T-helper 2 cell treated with Interferon-gamma antibody and Interleukin-4, amounts not matched to agents 5 μg/mL and 100 μg/mL, for 36 hours (primary cell): ENCODE results near the gene APP.

Experiments used
- DNase-seq: peaks from one replicate; pipeline ENCODE4 v3.0.0; 2021; ENCODE audit warnings: low spot score
- H3K27ac Mint-ChIP-seq: one replicate; pipeline ENCODE4 v1.8.0; 2021; ENCODE audit warnings: mild to moderate bottlenecking, mixed read lengths
- H3K27me3 Mint-ChIP-seq: one replicate; pipeline ENCODE4 v1.8.0; 2021; ENCODE audit warnings: low read depth, mixed read lengths
- H3K36me3 Mint-ChIP-seq: one replicate; pipeline ENCODE4 v1.8.0; 2021; ENCODE audit warnings: low read depth, mixed read lengths
- H3K4me1 Mint-ChIP-seq: one replicate; pipeline ENCODE4 v1.8.0; 2021; ENCODE audit warnings: low read depth, mixed read lengths
- H3K4me3 Mint-ChIP-seq: one replicate; pipeline ENCODE4 v1.8.0; 2022; ENCODE audit warnings: mild to moderate bottlenecking, moderate library complexity, mixed read lengths
- H3K9me3 Mint-ChIP-seq: one replicate; pipeline ENCODE4 v1.8.0; 2021; ENCODE audit warnings: mixed read lengths

APP gene

DNA sequence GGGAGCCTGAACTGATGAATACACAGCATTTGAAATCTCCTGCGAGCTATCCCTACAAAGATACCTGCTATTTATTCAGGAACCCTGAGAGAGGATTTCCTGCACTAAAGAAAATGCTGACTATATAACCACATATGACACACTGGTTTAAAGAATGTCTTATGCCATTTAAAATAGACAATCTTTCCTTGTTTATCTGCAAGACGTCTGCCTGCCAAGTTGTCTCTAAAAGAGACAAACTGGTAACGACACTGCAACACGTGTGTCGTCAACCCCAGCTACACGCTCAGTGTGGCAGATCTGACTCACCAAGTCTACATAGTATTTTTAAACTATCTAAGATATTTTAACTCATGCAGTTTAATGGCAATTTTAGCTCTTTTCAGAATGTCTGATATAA is 42.7 kb downstream of the APP start:
- Mint-ChIP-seq H3K27me3 (no peaks in the 10 kb centered on the region), H3K36me3 (no peaks in the 10 kb centered on the region), H3K4me1 (peaks cover 7% of the 10 kb centered on the region), H3K4me3 (no peak overlapping the region), H3K9me3 (no peaks in the 10 kb centered on the region), H3K27ac (no peak overlapping the region)
- DNase-seq = no peak

GRCh38 chr21:26127073-26127814 is 43.3 kb downstream of the APP start:
- H3K4me1 Mint-ChIP-seq = peaks cover 7% of the 10 kb centered on the region
- H3K9me3 Mint-ChIP-seq = no peaks in the 10 kb centered on the region
- no peaks in the 10 kb centered on the region for H3K36me3 Mint-ChIP-seq
- no peak overlapping the region for H3K4me3 Mint-ChIP-seq
- H3K27me3 Mint-ChIP-seq = no peaks in the 10 kb centered on the region
- no peak overlapping the region for H3K27ac Mint-ChIP-seq
- DNase-seq = no peak

DNA sequence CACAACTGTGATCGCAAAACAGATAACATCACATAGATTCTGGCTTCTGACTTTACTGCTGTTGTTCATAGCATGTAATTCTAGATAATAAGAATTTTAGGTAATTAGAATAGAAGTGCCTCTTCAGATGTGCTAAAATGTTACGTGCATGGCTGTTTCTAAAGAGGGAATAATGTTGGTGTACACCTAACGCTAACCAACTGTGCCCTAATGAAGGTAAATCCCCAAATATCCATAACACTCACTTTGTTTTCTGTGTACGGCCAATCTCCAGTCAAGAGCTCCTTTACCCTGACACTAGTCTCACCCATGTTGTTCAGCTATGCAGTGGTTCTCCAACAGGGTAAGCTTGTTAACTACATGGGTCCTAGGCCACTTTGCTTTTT is 44.4 kb downstream of the APP start:
- Mint-ChIP-seq H3K4me3 (no peak overlapping the region), H3K36me3 (no peaks in the 10 kb centered on the region), H3K9me3 (no peaks in the 10 kb centered on the region), H3K27ac (no peak overlapping the region), H3K4me1 (peaks cover 7% of the 10 kb centered on the region), H3K27me3 (no peaks in the 10 kb centered on the region)
- no peak for DNase-seq

GRCh38 chr21:26125433-26126167 is 45.0 kb downstream of the APP start:
- Mint-ChIP-seq H3K4me3 (no peak overlapping the region), H3K36me3 (no peaks in the 10 kb centered on the region), H3K9me3 (no peaks in the 10 kb centered on the region), H3K27ac (no peak overlapping the region), H3K4me1 (peaks cover 7% of the 10 kb centered on the region), H3K27me3 (no peaks in the 10 kb centered on the region)
- DNase-seq = no peak

GRCh38 chr21:26124896-26125295 is 45.7 kb downstream of the APP start:
- H3K36me3 Mint-ChIP-seq = no peaks in the 10 kb centered on the region
- no peak overlapping the region for H3K27ac Mint-ChIP-seq
- H3K9me3 Mint-ChIP-seq = no peaks in the 10 kb centered on the region
- DNase-seq = no peak
- H3K4me3 Mint-ChIP-seq = no peak overlapping the region
- H3K4me1 Mint-ChIP-seq = peaks cover 7% of the 10 kb centered on the region
- no peaks in the 10 kb centered on the region for H3K27me3 Mint-ChIP-seq

DNA sequence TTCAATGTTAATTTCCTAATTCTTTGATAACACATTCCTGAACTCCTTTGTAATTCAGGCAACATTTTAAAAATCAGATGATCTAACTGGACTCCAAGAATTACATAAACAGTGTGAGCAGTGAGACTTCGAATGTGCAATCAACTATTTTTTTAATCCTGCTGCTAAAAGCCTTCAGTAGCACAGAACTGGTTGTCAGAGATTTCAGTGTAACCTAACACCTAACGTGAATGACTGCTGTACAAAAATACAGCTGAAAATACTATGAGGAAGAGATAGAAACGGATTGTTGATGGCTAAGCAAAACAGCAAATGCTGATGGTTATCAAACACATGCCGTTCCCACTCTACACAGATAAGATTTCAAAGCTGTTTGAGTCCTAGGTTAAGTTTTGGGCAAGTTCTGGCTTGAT is 46.1 kb downstream of the APP start:
- H3K36me3 Mint-ChIP-seq = no peaks in the 10 kb centered on the region
- no peaks in the 10 kb centered on the region for H3K9me3 Mint-ChIP-seq
- H3K27ac Mint-ChIP-seq = no peak overlapping the region
- no peak overlapping the region for H3K4me3 Mint-ChIP-seq
- H3K4me1 Mint-ChIP-seq = peaks cover 8% of the 10 kb centered on the region
- no peak for DNase-seq
- no peaks in the 10 kb centered on the region for H3K27me3 Mint-ChIP-seq

- no peak overlapping the region for H3K27ac Mint-ChIP-seq
- H3K27me3 Mint-ChIP-seq = no peaks in the 10 kb centered on the region
- no peaks in the 10 kb centered on the region for H3K9me3 Mint-ChIP-seq
- DNase-seq = no peak
- H3K4me3 Mint-ChIP-seq = no peak overlapping the region
- no peaks in the 10 kb centered on the region for H3K36me3 Mint-ChIP-seq
- peaks cover 15% of the 10 kb centered on the region for H3K4me1 Mint-ChIP-seq
Observed at GRCh38 chr21:26123012-26123411, 47.6 kb downstream of the APP start.

- H3K27me3 Mint-ChIP-seq = no peaks in the 10 kb centered on the region
- H3K4me1 Mint-ChIP-seq = peaks cover 18% of the 10 kb centered on the region
- H3K27ac Mint-ChIP-seq = no peak overlapping the region
- no peaks in the 10 kb centered on the region for H3K36me3 Mint-ChIP-seq
- H3K9me3 Mint-ChIP-seq = no peaks in the 10 kb centered on the region
- DNase-seq = no peak
- no peak overlapping the region for H3K4me3 Mint-ChIP-seq
Observed at GRCh38 chr21:26120828-26121227, 49.7 kb downstream of the APP start.

DNA sequence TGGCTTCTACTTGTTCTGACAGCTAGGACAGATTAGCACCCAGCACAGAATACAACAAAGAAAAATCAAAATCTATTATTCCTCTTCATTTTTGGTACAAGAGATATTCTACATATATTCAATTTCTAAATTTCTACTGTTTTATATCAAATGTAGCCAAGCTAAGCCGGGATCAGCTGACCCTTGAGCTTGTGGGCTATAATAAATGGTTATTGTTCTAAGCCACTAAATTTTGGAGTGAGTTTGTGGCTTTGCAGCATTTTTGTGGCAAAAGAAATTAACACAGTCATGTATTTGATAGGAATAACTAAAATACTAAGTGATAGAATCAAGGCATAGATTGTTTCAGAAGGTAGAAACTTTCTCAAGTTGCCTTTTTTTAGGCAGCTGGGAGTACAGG is 50.7 kb downstream of the APP start:
- Mint-ChIP-seq H3K36me3 (no peaks in the 10 kb centered on the region), H3K4me1 (peaks cover 22% of the 10 kb centered on the region), H3K27ac (no peak overlapping the region), H3K4me3 (no peak overlapping the region), H3K9me3 (no peaks in the 10 kb centered on the region), H3K27me3 (no peaks in the 10 kb centered on the region)
- no peak for DNase-seq

GRCh38 chr21:26118938-26119540 is 51.5 kb downstream of the APP start:
- Mint-ChIP-seq H3K36me3 (no peaks in the 10 kb centered on the region), H3K27me3 (no peaks in the 10 kb centered on the region), H3K9me3 (no peaks in the 10 kb centered on the region), H3K4me3 (no peak overlapping the region), H3K27ac (no peak overlapping the region), H3K4me1 (peaks cover 15% of the 10 kb centered on the region)
- DNase-seq = no peak

DNA sequence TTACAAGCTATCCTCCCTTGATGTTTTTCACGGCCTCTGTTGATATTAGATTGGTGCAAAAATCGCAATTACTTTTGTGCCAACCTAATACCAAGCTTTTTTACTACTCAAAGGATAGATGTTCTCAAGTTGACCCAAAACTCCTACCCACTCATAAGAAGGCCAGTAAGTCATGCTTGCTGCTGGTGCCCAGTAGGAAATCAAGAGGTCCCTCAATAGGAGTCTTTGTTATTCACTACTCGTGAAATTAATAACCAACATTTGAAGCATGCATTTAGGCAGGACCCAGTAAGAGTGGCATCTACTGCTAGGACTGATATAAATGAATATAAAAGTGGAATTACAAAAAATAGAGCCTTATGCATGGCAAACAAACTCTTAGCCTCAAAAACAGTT is 52.6 kb downstream of the APP start:
- Mint-ChIP-seq H3K4me1 (peaks cover 15% of the 10 kb centered on the region), H3K4me3 (no peak overlapping the region), H3K27me3 (no peaks in the 10 kb centered on the region), H3K27ac (no peak overlapping the region), H3K36me3 (no peaks in the 10 kb centered on the region), H3K9me3 (no peaks in the 10 kb centered on the region)
- DNase-seq = no peak

DNA sequence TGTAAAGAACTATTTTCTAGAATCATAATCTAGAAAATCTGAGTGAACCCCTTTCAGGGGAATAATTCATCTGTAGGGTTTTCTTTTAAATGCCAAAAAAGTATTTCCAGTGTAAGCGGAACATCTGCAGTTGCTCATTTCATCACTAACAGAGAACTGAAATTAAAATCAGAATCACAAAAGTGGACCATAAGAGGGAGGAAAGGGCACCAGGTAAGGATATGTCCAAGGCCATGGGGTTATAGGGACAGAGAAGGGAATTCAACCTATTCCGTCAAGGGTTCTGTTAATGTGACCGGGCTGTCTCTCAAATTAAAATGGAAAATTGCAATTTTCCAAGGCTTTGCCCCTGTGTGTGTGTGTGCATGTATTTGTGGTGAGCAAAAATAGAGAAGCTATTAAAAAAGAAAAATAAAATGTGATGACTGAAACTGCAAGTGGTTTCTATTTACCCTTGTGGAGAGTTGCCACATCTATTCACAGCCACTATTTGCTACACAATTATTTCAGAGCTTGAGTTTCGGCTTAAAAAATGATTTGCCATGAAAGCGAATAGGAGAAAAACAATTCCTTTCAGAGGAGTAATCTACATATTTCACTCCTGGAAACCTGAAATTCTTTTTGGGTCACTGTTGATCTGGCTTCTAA is 53.1 kb downstream of the APP start:
- peaks cover 17% of the 10 kb centered on the region for H3K4me1 Mint-ChIP-seq
- H3K36me3 Mint-ChIP-seq = no peaks in the 10 kb centered on the region
- H3K9me3 Mint-ChIP-seq = no peaks in the 10 kb centered on the region
- DNase-seq = no peak
- H3K27ac Mint-ChIP-seq = no peak overlapping the region
- H3K27me3 Mint-ChIP-seq = no peaks in the 10 kb centered on the region
- H3K4me3 Mint-ChIP-seq = no peak overlapping the region

DNA sequence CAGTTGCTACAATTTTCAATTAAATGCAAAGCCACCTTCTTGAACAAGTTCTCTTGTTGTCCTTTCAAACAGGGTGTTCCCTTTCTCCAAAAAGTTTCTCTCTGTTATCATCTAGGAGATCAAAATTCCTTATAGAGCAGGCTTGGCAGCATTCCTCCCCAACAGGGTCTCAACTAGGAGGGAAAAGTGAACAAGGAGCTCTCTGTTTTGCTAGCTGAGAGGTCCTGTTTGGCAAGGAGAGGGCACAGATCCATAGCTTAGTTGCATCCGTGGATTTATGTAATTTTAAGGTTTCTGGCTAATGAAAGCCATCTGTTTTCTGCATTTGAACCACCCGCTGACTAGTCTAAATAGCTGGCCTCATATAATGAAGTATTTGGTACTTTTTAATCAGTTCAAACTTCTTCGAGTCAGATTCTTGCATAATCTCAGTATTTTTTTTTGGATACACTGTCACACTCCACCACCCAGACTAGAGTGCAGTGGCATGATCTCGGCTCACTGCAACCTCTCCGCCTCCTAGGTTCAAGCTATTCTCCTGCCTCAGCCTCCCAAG is 54.0 kb downstream of the APP start:
- no peaks in the 10 kb centered on the region for H3K27me3 Mint-ChIP-seq
- no peak for DNase-seq
- H3K4me3 Mint-ChIP-seq = no peak overlapping the region
- H3K27ac Mint-ChIP-seq = no peak overlapping the region
- H3K9me3 Mint-ChIP-seq = no peaks in the 10 kb centered on the region
- no peaks in the 10 kb centered on the region for H3K36me3 Mint-ChIP-seq
- H3K4me1 Mint-ChIP-seq = peaks cover 17% of the 10 kb centered on the region

DNA sequence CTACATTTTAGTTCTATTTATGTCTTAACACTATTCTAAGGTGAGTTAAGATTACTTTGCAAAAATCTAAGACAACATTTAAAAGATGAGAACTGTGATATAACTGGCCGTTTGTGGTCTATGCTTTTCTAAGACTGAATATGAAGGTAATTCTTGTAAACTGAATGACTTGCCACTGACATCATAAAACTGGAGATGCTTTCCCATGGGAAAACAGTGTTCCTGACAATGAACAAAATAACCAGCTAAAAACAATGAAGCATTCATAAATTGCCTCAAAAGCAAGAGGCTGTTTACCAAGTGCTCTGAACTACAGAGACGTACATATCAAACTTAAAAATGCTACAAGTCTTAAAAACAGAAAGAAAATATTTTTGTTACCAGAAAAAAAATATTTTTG is 54.7 kb downstream of the APP start:
- Mint-ChIP-seq H3K4me3 (no peak overlapping the region), H3K4me1 (peaks cover 17% of the 10 kb centered on the region), H3K36me3 (no peaks in the 10 kb centered on the region), H3K27me3 (no peaks in the 10 kb centered on the region), H3K27ac (no peak overlapping the region), H3K9me3 (no peaks in the 10 kb centered on the region)
- no peak for DNase-seq
